GM12801 (cell line): ENCODE results near the gene SNURF.

Source experiments
- CTCF ChIP-seq: IDR thresholded peaks from one replicate; pipeline ENCODE4 v1.5.1; 2011; ENCODE audit warnings: control low read depth; ENCODE audit not compliant: insufficient read length; ENCODE audit errors: extremely low read depth

The SNURF gene

GRCh38 chr15:24940236-24940635 is 14.6 kb upstream of the SNURF start:
- TF ChIP-seq CTCF: no peak

- TF ChIP-seq CTCF: no peak
These were observed 11.4 kb upstream of the SNURF start for GRCh38 chr15:24943361-24943760.

GRCh38 chr15:24944954-24945353 is 9.8 kb upstream of the SNURF start:
- TF ChIP-seq CTCF: no peak

- TF ChIP-seq CTCF: no peak
These were observed 9.1 kb upstream of the SNURF start for GRCh38 chr15:24945711-24946110.

GRCh38 chr15:24948495-24948894 is 6.3 kb upstream of the SNURF start:
- no peak for TF ChIP-seq CTCF

- no peak for TF ChIP-seq CTCF
These were observed 739 bp downstream of the SNURF start for GRCh38 chr15:24955531-24955921.

- TF ChIP-seq CTCF: no peak
These were observed 1.5 kb downstream of the SNURF start for GRCh38 chr15:24956111-24956838.
